SK-N-SH treated with all-trans-retinoic acid at 6 μM for 48 hours (cell line): ENCODE results near the gene MSS51.

Source experiments
- ARNTL ChIP-seq: fragments of 450-650 bp; formaldehyde crosslinking; IDR thresholded peaks from 2 replicates; pipeline ENCODE4 v1.5.0; 2020; ENCODE audit warnings: low read depth, mild to moderate bottlenecking, moderate library complexity, borderline replicate concordance
- OSR1 ChIP-seq: fragments of 250-450 bp; sonication (Bioruptor Pico); IDR thresholded peaks from 2 replicates; pipeline ENCODE4 v1.8.0; 2022; ENCODE audit warnings: moderate library complexity, mild to moderate bottlenecking, inconsistent platforms
- PPARA ChIP-seq: fragments of 250-450 bp; sonication (Bioruptor Pico); IDR thresholded peaks from 2 replicates; pipeline ENCODE4 v1.5.0; 2020; ENCODE audit warnings: mild to moderate bottlenecking, borderline replicate concordance
- RARB ChIP-seq: fragments of 250-450 bp; sonication (Bioruptor Pico); IDR thresholded peaks from 2 replicates; pipeline ENCODE4 v1.8.0; 2021; ENCODE audit warnings: mild to moderate bottlenecking, moderate library complexity
- TCF4 ChIP-seq: fragments of 250-450 bp; sonication (Bioruptor Pico); IDR thresholded peaks from 2 replicates; pipeline ENCODE4 v1.8.0; 2021; ENCODE audit warnings: mild to moderate bottlenecking, moderate library complexity, borderline replicate concordance
- ZFP30 ChIP-seq: fragments of 450-650 bp; formaldehyde crosslinking; IDR thresholded peaks from 2 replicates; pipeline ENCODE4 v1.5.0; 2022; ENCODE audit warnings: mild to moderate bottlenecking, moderate library complexity
- ZNF8 ChIP-seq: fragments of 450-650 bp; formaldehyde crosslinking; IDR thresholded peaks from 2 replicates; pipeline ENCODE4 v1.5.0; 2020; ENCODE audit warnings: mild to moderate bottlenecking, moderate library complexity
- TF ChIP-seq, protein P1 (sequence below): fragments of 250-450 bp; sonication (Bioruptor Pico); IDR thresholded peaks from 2 replicates; pipeline ENCODE4 v1.5.1; 2020; ENCODE audit warnings: low read depth, mild to moderate bottlenecking, moderate library complexity
- TF ChIP-seq, protein P2 (sequence below): fragments of 250-450 bp; sonication (Bioruptor Pico); IDR thresholded peaks from 2 replicates; pipeline ENCODE4 v1.8.0; 2020; ENCODE audit warnings: mild to moderate bottlenecking, moderate library complexity, borderline replicate concordance

DNA sequence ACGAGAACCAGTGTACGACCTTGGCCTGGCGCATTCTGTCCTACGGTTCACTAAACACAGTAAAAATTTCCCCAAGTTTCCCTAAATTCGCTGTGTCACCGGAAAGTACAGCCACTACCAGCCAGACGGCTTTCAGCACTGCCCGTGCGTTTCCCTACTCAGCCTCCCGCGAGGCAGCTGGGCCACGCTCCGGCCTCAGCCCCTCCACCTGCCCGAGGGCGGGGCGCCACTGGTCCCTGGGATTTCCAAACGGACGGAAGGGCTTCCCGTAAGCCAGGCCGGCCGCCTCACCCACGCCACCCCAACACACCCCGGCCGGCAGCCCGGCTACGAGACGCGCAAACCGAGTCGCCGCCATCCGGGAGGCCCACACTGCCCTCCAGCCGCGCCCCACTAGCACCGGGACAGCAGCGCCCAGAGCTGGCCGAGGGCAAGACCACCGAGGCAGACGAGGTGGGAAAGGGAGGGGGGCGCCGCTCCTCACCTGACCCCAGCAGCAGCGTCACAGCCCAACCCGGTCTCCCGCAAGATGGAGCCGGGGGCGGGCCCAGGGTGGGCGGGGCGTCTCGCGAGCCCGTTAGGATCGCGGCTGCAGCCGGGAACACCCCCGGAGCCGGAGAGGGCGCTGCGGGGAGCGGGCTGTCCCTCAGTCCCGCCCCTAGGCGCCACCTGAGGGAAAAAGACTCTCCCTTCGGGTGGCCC is 19.7 kb downstream of the MSS51 start, which contains the start of gene ANXA7:
- TF ChIP-seq TCF4 (CRISPR knock-in tag) (no peak), PPARA (CRISPR knock-in tag) (no peak), ZNF8 (no peak), ZFP30 (CRISPR knock-in tag) (no peak), ARNTL (CRISPR knock-in tag) (no peak), OSR1 (no peak), RARB (no peak)
- TF ChIP-seq, protein P1, sequence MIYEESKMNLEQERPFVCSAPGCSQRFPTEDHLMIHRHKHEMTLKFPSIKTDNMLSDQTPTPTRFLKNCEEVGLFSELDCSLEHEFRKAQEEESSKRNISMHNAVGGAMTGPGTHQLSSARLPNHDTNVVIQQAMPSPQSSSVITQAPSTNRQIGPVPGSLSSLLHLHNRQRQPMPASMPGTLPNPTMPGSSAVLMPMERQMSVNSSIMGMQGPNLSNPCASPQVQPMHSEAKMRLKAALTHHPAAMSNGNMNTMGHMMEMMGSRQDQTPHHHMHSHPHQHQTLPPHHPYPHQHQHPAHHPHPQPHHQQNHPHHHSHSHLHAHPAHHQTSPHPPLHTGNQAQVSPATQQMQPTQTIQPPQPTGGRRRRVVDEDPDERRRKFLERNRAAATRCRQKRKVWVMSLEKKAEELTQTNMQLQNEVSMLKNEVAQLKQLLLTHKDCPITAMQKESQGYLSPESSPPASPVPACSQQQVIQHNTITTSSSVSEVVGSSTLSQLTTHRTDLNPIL (CRISPR knock-in tag): no peak
- TF ChIP-seq, protein P2, sequence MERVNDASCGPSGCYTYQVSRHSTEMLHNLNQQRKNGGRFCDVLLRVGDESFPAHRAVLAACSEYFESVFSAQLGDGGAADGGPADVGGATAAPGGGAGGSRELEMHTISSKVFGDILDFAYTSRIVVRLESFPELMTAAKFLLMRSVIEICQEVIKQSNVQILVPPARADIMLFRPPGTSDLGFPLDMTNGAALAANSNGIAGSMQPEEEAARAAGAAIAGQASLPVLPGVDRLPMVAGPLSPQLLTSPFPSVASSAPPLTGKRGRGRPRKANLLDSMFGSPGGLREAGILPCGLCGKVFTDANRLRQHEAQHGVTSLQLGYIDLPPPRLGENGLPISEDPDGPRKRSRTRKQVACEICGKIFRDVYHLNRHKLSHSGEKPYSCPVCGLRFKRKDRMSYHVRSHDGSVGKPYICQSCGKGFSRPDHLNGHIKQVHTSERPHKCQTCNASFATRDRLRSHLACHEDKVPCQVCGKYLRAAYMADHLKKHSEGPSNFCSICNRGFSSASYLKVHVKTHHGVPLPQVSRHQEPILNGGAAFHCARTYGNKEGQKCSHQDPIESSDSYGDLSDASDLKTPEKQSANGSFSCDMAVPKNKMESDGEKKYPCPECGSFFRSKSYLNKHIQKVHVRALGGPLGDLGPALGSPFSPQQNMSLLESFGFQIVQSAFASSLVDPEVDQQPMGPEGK (CRISPR knock-in tag): no peak
